ENCODE results near the gene TXLNG.

TXLNG gene

GRCh38 chrX:16826207-16826606 lies 39.9 kb downstream of the TXLNG start:
- TF ChIP-seq, protein P1, sequence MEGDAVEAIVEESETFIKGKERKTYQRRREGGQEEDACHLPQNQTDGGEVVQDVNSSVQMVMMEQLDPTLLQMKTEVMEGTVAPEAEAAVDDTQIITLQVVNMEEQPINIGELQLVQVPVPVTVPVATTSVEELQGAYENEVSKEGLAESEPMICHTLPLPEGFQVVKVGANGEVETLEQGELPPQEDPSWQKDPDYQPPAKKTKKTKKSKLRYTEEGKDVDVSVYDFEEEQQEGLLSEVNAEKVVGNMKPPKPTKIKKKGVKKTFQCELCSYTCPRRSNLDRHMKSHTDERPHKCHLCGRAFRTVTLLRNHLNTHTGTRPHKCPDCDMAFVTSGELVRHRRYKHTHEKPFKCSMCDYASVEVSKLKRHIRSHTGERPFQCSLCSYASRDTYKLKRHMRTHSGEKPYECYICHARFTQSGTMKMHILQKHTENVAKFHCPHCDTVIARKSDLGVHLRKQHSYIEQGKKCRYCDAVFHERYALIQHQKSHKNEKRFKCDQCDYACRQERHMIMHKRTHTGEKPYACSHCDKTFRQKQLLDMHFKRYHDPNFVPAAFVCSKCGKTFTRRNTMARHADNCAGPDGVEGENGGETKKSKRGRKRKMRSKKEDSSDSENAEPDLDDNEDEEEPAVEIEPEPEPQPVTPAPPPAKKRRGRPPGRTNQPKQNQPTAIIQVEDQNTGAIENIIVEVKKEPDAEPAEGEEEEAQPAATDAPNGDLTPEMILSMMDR (IDR thresholded peaks at IDR 0.05; ENCODE audit: borderline replicate concordance, insufficient read depth, low read depth, low read length): peak; percentile 30; the same call in 1 of the 2 replicates
- no peak overlapping the region for H3K4me3 ChIP-seq (ENCODE audit: low read depth, low read length)

GRCh38 chrX:16827225-16827624 lies 41.0 kb downstream of the TXLNG start:
- no peak overlapping the region for H3K4me3 ChIP-seq (ENCODE audit: low read depth, low read length)
- TF ChIP-seq, protein P1 (IDR thresholded peaks at IDR 0.05; ENCODE audit: borderline replicate concordance, insufficient read depth, low read depth, low read length): no peak

GRCh38 chrX:16828124-16828908 lies 42.0 kb downstream of the TXLNG start:
- TF ChIP-seq, protein P1 (IDR thresholded peaks at IDR 0.05; ENCODE audit: borderline replicate concordance, insufficient read depth, low read depth, low read length): no peak
- H3K4me3 ChIP-seq (ENCODE audit: low read depth, low read length): no peak overlapping the region

- TF ChIP-seq, protein P1 (IDR thresholded peaks at IDR 0.05; ENCODE audit: borderline replicate concordance, insufficient read depth, low read depth, low read length): no peak
- no peak overlapping the region for H3K4me3 ChIP-seq (ENCODE audit: low read depth, low read length)
These were observed 46.0 kb downstream of the TXLNG start for GRCh38 chrX:16832301-16832700.

GRCh38 chrX:16834806-16835205 lies 48.5 kb downstream of the TXLNG start:
- H3K4me3 ChIP-seq (ENCODE audit: low read depth, low read length): no peak overlapping the region
- TF ChIP-seq, protein P1 (IDR thresholded peaks at IDR 0.05; ENCODE audit: borderline replicate concordance, insufficient read depth, low read depth, low read length): no peak

- TF ChIP-seq, protein P1 (IDR thresholded peaks at IDR 0.05; ENCODE audit: borderline replicate concordance, insufficient read depth, low read depth, low read length): peak; percentile 62; the same call in 1 of the 2 replicates
These were observed 50.1 kb downstream of the TXLNG start for GRCh38 chrX:16836371-16836770.

More at GRCh38 chrX:16836371-16836770, 50.1 kb downstream of the TXLNG start:
- no peak overlapping the region for H3K4me3 ChIP-seq (ENCODE audit: low read depth, low read length)
